ENCODE results near the gene KIAA1755. TPM values are rescaled to one million over a fixed set of nuclear protein-coding genes. Genes with fewer than 3 reads are reported as not detected.

Gene KIAA1755
- total and polyA plus RNA-seq, 2 experiments from 2014 or later = 4.0 to 5.1 TPM

DNA sequence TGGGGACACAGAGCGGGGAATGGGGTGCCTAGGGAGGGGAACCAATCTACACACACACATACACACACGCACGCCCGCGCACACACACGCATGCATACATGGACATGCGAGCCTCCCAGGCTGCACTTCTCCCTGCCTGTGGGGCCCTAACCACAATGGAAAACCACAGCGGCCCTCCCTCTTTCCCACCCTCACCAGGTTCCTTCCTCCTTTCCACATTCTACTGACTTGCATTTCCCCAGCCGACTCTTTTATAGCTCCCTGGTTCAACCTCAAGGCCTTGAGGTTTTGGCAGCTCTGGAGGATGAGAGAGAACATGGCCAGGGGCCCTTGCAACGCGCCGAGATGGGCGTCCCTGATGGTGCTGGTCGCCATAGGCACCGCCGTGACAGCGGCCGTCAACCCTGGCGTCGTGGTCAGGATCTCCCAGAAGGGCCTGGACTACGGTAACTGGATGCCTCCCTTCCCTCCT, 43.4 kb upstream of the KIAA1755 start, which contains the start of gene BPI:
Gene BPI (plus strand): TSS at position 249 of the 472 bp plus-strand sequence. CDS start 68 bp downstream, at position 317.
- Histone ChIP-seq H3K9me3 (ENCODE audit: low read depth) (no peaks in the 10 kb centered on the region), H3K27me3 (replicated peaks; ENCODE audit: insufficient read depth) (no peaks in the 10 kb centered on the region), H4K20me1 (ENCODE audit: insufficient read depth) (no peaks in the 10 kb centered on the region), H3K9me2 (ENCODE audit: insufficient read depth) (no peaks in the 10 kb centered on the region), H3K79me2 (ENCODE audit: insufficient read depth) (no peaks in the 10 kb centered on the region), H3F3A (ENCODE audit: insufficient read depth) (no peaks in the 10 kb centered on the region), H2AFZ (no peak within 1 kb of the TSS), H3K4me3 (no peak within 1 kb of the TSS), H3K27ac (no peak within 1 kb of the TSS), H3K9ac (no peak within 1 kb of the TSS), H3K4me1 (ENCODE audit: insufficient read depth) (peaks cover 12% of the 10 kb centered on the region), H3K4me2 (ENCODE audit: unreplicated experiment) (no peak within 1 kb of the TSS), H3K36me3 (ENCODE audit: low read depth) (no peaks in the 10 kb centered on the region)
- in situ Hi-C loops (cut with MboI) = no loop called here
- no peak for DNase-seq
- no peak for TF ChIP-seq EZH2phosphoT487 (IDR thresholded peaks at IDR 0.05; ENCODE audit: insufficient read depth, low read depth)
- TF ChIP-seq EZH2 (IDR thresholded peaks at IDR 0.05; ENCODE audit: insufficient read depth, poor library complexity, severe bottlenecking) = no peak
- WGBS, 2 experiments (ENCODE audit: low coverage in 1 of 2, low lambda C conversion rate in 2 of 2, missing lambda C conversion rate in 2 of 2) = 84 to 86% methylated on average over 19 to 21 of the region's 21 CpGs

DNA sequence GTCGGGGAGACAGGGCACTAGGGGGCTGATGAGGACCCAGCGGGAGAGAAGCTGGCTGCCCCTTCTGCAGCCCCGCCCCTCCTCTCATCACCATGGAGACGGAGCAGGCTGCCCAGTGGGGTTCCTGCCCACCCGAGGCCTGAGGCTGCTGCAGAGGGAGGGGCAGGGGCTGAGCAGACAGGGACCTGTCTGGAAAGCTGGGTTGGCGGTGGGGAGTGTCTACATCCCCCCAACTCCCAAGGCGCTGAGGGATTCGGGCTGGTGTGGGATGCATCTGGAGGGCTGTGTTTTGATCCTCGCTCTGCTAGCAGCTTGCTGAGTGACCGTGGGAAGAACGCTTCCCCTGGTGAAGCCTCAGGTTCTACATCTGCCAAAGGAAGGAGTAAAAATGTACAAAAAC, 42.3 kb upstream of the KIAA1755 start:
- no peaks in the 10 kb centered on the region for H4K20me1 ChIP-seq (ENCODE audit: insufficient read depth)
- no peaks in the 10 kb centered on the region for H3K9me3 ChIP-seq (ENCODE audit: low read depth)
- no peak overlapping the region for H3K9ac ChIP-seq
- no peaks in the 10 kb centered on the region for H3F3A ChIP-seq (ENCODE audit: insufficient read depth)
- DNase-seq = no peak
- H3K27me3 ChIP-seq (replicated peaks; ENCODE audit: insufficient read depth) = no peaks in the 10 kb centered on the region
- H3K27ac ChIP-seq = no peak overlapping the region
- no peak overlapping the region for H3K4me3 ChIP-seq
- TF ChIP-seq EZH2 (IDR thresholded peaks at IDR 0.05; ENCODE audit: insufficient read depth, poor library complexity, severe bottlenecking) (no peak), EZH2phosphoT487 (IDR thresholded peaks at IDR 0.05; ENCODE audit: insufficient read depth, low read depth) (no peak)
- no peak overlapping the region for H3K4me2 ChIP-seq (ENCODE audit: unreplicated experiment)
- H3K4me1 ChIP-seq (ENCODE audit: insufficient read depth) = peaks cover 15% of the 10 kb centered on the region
- in situ Hi-C loops (cut with MboI) = no loop called here
- no peaks in the 10 kb centered on the region for H3K36me3 ChIP-seq (ENCODE audit: low read depth)
- no peak overlapping the region for H2AFZ ChIP-seq
- H3K9me2 ChIP-seq (ENCODE audit: insufficient read depth) = no peaks in the 10 kb centered on the region
- H3K79me2 ChIP-seq (ENCODE audit: insufficient read depth) = no peaks in the 10 kb centered on the region
- 40 to 42% methylated on average over 11 of the region's 11 CpGs for WGBS, 2 experiments (ENCODE audit: low coverage in 1 of 2, low lambda C conversion rate in 2 of 2, missing lambda C conversion rate in 2 of 2)

DNA sequence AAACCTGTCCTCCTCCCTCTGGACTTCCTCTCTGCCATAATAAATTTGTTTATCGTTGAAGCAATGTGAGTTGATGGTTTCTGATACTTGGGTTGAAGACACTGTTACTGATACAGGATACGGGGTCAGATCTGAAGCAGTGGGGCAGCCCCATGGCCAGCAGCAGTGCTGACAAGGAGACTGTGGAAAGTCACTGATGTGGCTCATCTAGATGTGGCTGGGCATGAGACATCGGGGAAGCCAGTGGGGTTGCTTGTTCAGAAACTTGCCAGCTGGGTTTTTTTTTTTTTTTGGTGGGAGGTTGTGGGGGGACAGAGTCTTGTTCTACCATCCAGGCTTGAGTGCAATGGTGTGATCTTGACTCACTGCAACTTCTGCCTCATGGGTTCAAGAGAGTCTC, 40.8 kb upstream of the KIAA1755 start:
- H3K4me1 ChIP-seq (ENCODE audit: insufficient read depth) = peaks cover 9% of the 10 kb centered on the region
- H3K27ac ChIP-seq = no peak overlapping the region
- no peak for DNase-seq
- no peak overlapping the region for H2AFZ ChIP-seq
- no peaks in the 10 kb centered on the region for H3F3A ChIP-seq (ENCODE audit: insufficient read depth)
- no peak overlapping the region for H3K4me3 ChIP-seq
- H3K27me3 ChIP-seq (replicated peaks; ENCODE audit: insufficient read depth) = no peaks in the 10 kb centered on the region
- no peaks in the 10 kb centered on the region for H4K20me1 ChIP-seq (ENCODE audit: insufficient read depth)
- no peaks in the 10 kb centered on the region for H3K9me3 ChIP-seq (ENCODE audit: low read depth)
- no peak overlapping the region for H3K9ac ChIP-seq
- no peak overlapping the region for H3K4me2 ChIP-seq (ENCODE audit: unreplicated experiment)
- no peak for TF ChIP-seq EZH2phosphoT487 (IDR thresholded peaks at IDR 0.05; ENCODE audit: insufficient read depth, low read depth)
- TF ChIP-seq EZH2 (IDR thresholded peaks at IDR 0.05; ENCODE audit: insufficient read depth, poor library complexity, severe bottlenecking) = no peak
- H3K79me2 ChIP-seq (ENCODE audit: insufficient read depth) = no peaks in the 10 kb centered on the region
- in situ Hi-C loops (cut with MboI) = no loop called here
- 86 to 89% methylated on average over 3 of the region's 3 CpGs for WGBS, 2 experiments (ENCODE audit: low coverage in 1 of 2, low lambda C conversion rate in 2 of 2, missing lambda C conversion rate in 2 of 2)
- H3K36me3 ChIP-seq (ENCODE audit: low read depth) = no peaks in the 10 kb centered on the region
- H3K9me2 ChIP-seq (ENCODE audit: insufficient read depth) = no peaks in the 10 kb centered on the region

DNA sequence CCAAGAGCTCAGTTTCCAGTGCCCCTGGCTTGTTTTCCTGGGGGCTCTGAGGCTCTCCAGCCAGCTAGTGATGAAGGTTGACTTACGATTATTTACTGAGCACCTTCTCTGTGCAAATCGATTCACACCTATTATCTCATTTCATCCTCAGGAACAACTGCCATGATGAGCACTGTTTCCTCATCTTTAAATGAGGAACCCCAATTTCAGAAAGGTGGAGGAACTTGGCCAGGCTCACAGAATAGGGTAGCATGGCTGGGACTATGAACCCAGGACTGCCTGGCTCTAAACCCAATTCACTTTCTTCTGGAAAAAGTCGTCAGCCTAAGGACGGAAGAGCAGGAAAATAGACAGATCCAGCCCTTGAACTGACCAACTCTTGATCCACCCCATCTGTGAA, 39.9 kb upstream of the KIAA1755 start:
- Histone ChIP-seq H3K9me3 (ENCODE audit: low read depth) (no peaks in the 10 kb centered on the region), H3K9ac (no peak overlapping the region), H3K9me2 (ENCODE audit: insufficient read depth) (no peaks in the 10 kb centered on the region), H3K36me3 (ENCODE audit: low read depth) (no peaks in the 10 kb centered on the region), H3K27ac (no peak overlapping the region), H3K4me3 (no peak overlapping the region), H3K4me2 (ENCODE audit: unreplicated experiment) (no peak overlapping the region), H2AFZ (no peak overlapping the region), H3F3A (ENCODE audit: insufficient read depth) (no peaks in the 10 kb centered on the region), H3K79me2 (ENCODE audit: insufficient read depth) (no peaks in the 10 kb centered on the region), H3K4me1 (ENCODE audit: insufficient read depth) (peaks cover 9% of the 10 kb centered on the region), H4K20me1 (ENCODE audit: insufficient read depth) (no peaks in the 10 kb centered on the region), H3K27me3 (replicated peaks; ENCODE audit: insufficient read depth) (no peaks in the 10 kb centered on the region)
- WGBS, 2 experiments (ENCODE audit: low coverage in 1 of 2, low lambda C conversion rate in 2 of 2, missing lambda C conversion rate in 2 of 2) = 96 to 97% methylated on average over 4 of the region's 4 CpGs
- in situ Hi-C loops (cut with MboI) = no loop called here
- TF ChIP-seq EZH2 (IDR thresholded peaks at IDR 0.05; ENCODE audit: insufficient read depth, poor library complexity, severe bottlenecking) (no peak), EZH2phosphoT487 (IDR thresholded peaks at IDR 0.05; ENCODE audit: insufficient read depth, low read depth) (no peak)
- no peak for DNase-seq

DNA sequence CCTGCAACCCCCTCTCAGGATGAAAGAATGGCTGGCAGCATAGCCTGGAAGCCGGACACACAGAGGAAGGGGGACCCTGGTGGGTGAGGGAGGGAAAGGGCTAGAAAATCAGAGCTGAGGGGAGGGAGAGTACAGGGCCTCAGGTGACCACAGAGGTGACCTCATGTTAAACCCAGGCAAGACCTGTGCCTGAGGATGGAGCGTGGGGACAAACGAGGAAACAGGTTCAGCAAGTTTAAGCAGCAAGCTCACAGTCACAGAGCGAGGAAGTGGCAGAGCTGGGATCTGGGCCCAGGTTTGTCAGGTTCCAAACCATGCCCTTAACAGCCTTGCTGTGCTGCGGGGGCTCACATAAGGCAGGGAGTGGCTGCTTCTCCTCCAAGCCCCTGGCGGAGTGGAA, 39.4 kb upstream of the KIAA1755 start:
- Histone ChIP-seq H3F3A (ENCODE audit: insufficient read depth) (no peaks in the 10 kb centered on the region), H3K4me2 (ENCODE audit: unreplicated experiment) (no peak overlapping the region), H3K4me3 (no peak overlapping the region), H3K79me2 (ENCODE audit: insufficient read depth) (no peaks in the 10 kb centered on the region), H3K36me3 (ENCODE audit: low read depth) (no peaks in the 10 kb centered on the region), H3K9me2 (ENCODE audit: insufficient read depth) (no peaks in the 10 kb centered on the region), H3K9me3 (ENCODE audit: low read depth) (no peaks in the 10 kb centered on the region), H3K27ac (no peak overlapping the region), H3K4me1 (ENCODE audit: insufficient read depth) (peaks cover 9% of the 10 kb centered on the region), H3K9ac (no peak overlapping the region), H4K20me1 (ENCODE audit: insufficient read depth) (no peaks in the 10 kb centered on the region), H2AFZ (no peak overlapping the region), H3K27me3 (replicated peaks; ENCODE audit: insufficient read depth) (no peaks in the 10 kb centered on the region)
- 87 to 95% methylated on average over 6 of the region's 6 CpGs for WGBS, 2 experiments (ENCODE audit: low coverage in 1 of 2, low lambda C conversion rate in 2 of 2, missing lambda C conversion rate in 2 of 2)
- DNase-seq = no peak
- TF ChIP-seq EZH2phosphoT487 (IDR thresholded peaks at IDR 0.05; ENCODE audit: insufficient read depth, low read depth) = no peak
- in situ Hi-C loops (cut with MboI) = no loop called here
